Pancreas (tissue), 10 donors: ENCODE results near the gene CYB5R4. TPM values are rescaled to one million over a fixed set of nuclear protein-coding genes. Genes with fewer than 3 reads are reported as not detected.
"Not testable (repeated sequence)": the region's sequence is repeated elsewhere in the genome, so short reads cannot be mapped to it uniquely, and the experiment has no call there.

Source experiments
- ATAC-seq, 4 donors: fragments of 200-7000 bp; cut with Tn5 transposase; one replicate each; pipeline versions ENCODE4 v1.8.0 to v1.9.1; 2020; ENCODE audit warnings: mild to moderate bottlenecking in 4 of 4, moderate library complexity in 4 of 4
- DNase-seq, 6 donors: peaks; one replicate each; pipeline ENCODE4 v3.0.0-alpha.2; 2020
- FAIRE-seq: peaks from 2 replicates; lab custom pipeline; 2012; peaks lifted over from hg19 to GRCh38; lab: Jason Lieb, UNC
- H3K27ac ChIP-seq, 4 donors: fragments of 200-600 bp; sonication (generic); 1 replicate in 3 of 4; 2 replicates in 1 of 4; pipeline versions ENCODE4 v1.5.0 to v1.8.0; 2020
- H3K27me3 ChIP-seq, 4 donors: fragments of 200-600 bp; one replicate each; pipeline ENCODE4 v1.8.0; 2021
- H3K36me3 ChIP-seq, 3 donors: fragments of 200-600 bp; sonication (generic) in 1 of 3; one replicate each; pipeline versions ENCODE4 v1.5.0 to v1.8.0; 2020 to 2021
- H3K4me1 ChIP-seq, 3 donors: fragments of 200-600 bp; one replicate each; pipeline ENCODE4 v1.8.0; 2021
- H3K4me3 ChIP-seq, 4 donors: fragments of 200-600 bp; sonication (generic) in 2 of 4; one replicate each; pipeline versions ENCODE4 v1.5.0 to v1.8.0; 2020 to 2021
- H3K9me3 ChIP-seq, 4 donors: fragments of 200-600 bp; one replicate each; pipeline ENCODE4 v1.8.0; 2021
- CTCF ChIP-seq, 4 donors: fragments of 200-600 bp; sonication (generic) in 3 of 4; IDR thresholded peaks; one replicate each; pipeline versions ENCODE4 v1.5.0 to v1.8.0; 2021; ENCODE audit warnings: antibody characterized with exemption in 4 of 4
- WGBS, 2 donors: extraction: QIAGEN DNeasy Blood & Tissue Kit; methylation state at CpG; one replicate each; pipeline ENCODE4 v1.1.7; 2013; 5-methylcytosine and 5-hydroxymethylcytosine counted together
- intact Hi-C, 3 donors: fragments of 100-400 bp; cut with DNase I; formaldehyde crosslinking; loops; one replicate each; pipeline versions ENCODE4 v1.11.1 to v1.14.2; 2022
- polyA plus RNA-seq, 2 donors: library from polyadenylated mRNA; stranded (reverse); fragments of 200-250 nt; gene quantifications; one replicate each; pipeline ENCODE4 v1.2.3, GENCODE V29; 2013
- total RNA-seq, 6 donors: library from RNA; stranded (reverse); fragmentation: NEBNext Ultra II Directional in 4 of 6; extraction: Animal tissue kit (Norgen Biotek cat#: 25700) in 4 of 6; gene quantifications; one replicate each; pipeline versions ENCODE4 v1.2.1 to v1.2.4, GENCODE V29; 2021 to 2023
- donor health status: healthy with polysubstance abuse.
- donor health status: DM: no; HTN: no; CAD: no; lungs with moderate emphysema.
- donor health status: DM: no; HTN: no; CAD: no.
- donor health status: control.
- donor health status: control.
- donor health status: Bipolar disorder and iron deficiency.
- donor health status: DM: yes; HTN: yes; CAD: no.
- donor health status: DM: no; HTN: no; CAD: no.
- donor health status: DM: no; HTN: no; CAD: no.
- donor health status: DM: yes; HTN: yes; CAD: no.

The CYB5R4 gene
- total and polyA plus RNA-seq, 8 donors = 1.1 to 10.1 (median 5.4) TPM

- Histone ChIP-seq H3K27me3 (no peaks in the 10 kb centered on the region), H3K27ac (no peak overlapping the region), H3K9me3 (no peaks in the 10 kb centered on the region), H3K4me1 (no peaks in the 10 kb centered on the region), H3K36me3 (no peaks in the 10 kb centered on the region), H3K4me3 (no peak overlapping the region)
- intact Hi-C loops = no loop called here
- no peak for DNase-seq
- no peak for ATAC-seq
- WGBS, 2 donors = 90 to 100% methylated on average over 1 of the region's 1 CpG
- TF ChIP-seq CTCF (IDR thresholded peaks at IDR 0.05) = no peak
- no peak for FAIRE-seq
Observed at GRCh38 chr6:83901624-83902023, 42.1 kb downstream of the CYB5R4 start.

- ATAC-seq (no peak), FAIRE-seq (no peak)
- H3K27ac ChIP-seq = no peak overlapping the region
Observed at GRCh38 chr6:83904395-83904794, 44.9 kb downstream of the CYB5R4 start.

GRCh38 chr6:83905648-83906047, 46.2 kb downstream of the CYB5R4 start:
- Histone ChIP-seq H3K4me1 (no peaks in the 10 kb centered on the region), H3K4me3 (no peak overlapping the region), H3K36me3 (no peaks in the 10 kb centered on the region), H3K9me3 (no peaks in the 10 kb centered on the region), H3K27me3 (no peaks in the 10 kb centered on the region), H3K27ac (no peak overlapping the region)
- DNase-seq (peak in 1 of 6 donors; percentile 43), ATAC-seq (no peak), FAIRE-seq (no peak)
- WGBS, 2 donors = 97 to 98% methylated on average over 4 of the region's 4 CpGs
- TF ChIP-seq CTCF (IDR thresholded peaks at IDR 0.05) = no peak
- intact Hi-C loops = no loop called here

More at GRCh38 chr6:83904395-83904794, 44.9 kb downstream of the CYB5R4 start:
- H3K4me3 ChIP-seq = no peak overlapping the region
- intact Hi-C loops = no loop called here
- H3K27me3 ChIP-seq = no peaks in the 10 kb centered on the region
- WGBS, 2 donors = 89 to 91% methylated on average over 4 of the region's 4 CpGs
- DNase-seq = no peak
- no peaks in the 10 kb centered on the region for H3K9me3 ChIP-seq
- H3K36me3 ChIP-seq = no peaks in the 10 kb centered on the region
- no peak for TF ChIP-seq CTCF (IDR thresholded peaks at IDR 0.05)
- no peaks in the 10 kb centered on the region for H3K4me1 ChIP-seq

GRCh38 chr6:83907623-83908390, 48.3 kb downstream of the CYB5R4 start:
- WGBS, 2 donors = 95 to 96% methylated on average over 5 of the region's 5 CpGs
- H3K27ac ChIP-seq, H3K9me3 ChIP-seq, H3K36me3 ChIP-seq, H3K27me3 ChIP-seq, ATAC-seq, intact Hi-C loops, H3K4me3 ChIP-seq, DNase-seq, H3K4me1 ChIP-seq, FAIRE-seq: not testable (repeated sequence)

GRCh38 chr6:83908813-83909212, 49.3 kb downstream of the CYB5R4 start:
- no peaks in the 10 kb centered on the region for H3K36me3 ChIP-seq
- WGBS, 2 donors = 86 to 95% methylated on average over 2 of the region's 2 CpGs
- DNase-seq (no peak), FAIRE-seq (no peak), ATAC-seq (no peak)
- no peak overlapping the region for H3K27ac ChIP-seq
- H3K4me1 ChIP-seq = no peaks in the 10 kb centered on the region
- no peak for TF ChIP-seq CTCF (IDR thresholded peaks at IDR 0.05)
- no peaks in the 10 kb centered on the region for H3K9me3 ChIP-seq
- no peak overlapping the region for H3K4me3 ChIP-seq
- intact Hi-C loops = no loop called here
- H3K27me3 ChIP-seq = no peaks in the 10 kb centered on the region
